ENCODE measurements around the gene AFF3.

Gene AFF3

DNA sequence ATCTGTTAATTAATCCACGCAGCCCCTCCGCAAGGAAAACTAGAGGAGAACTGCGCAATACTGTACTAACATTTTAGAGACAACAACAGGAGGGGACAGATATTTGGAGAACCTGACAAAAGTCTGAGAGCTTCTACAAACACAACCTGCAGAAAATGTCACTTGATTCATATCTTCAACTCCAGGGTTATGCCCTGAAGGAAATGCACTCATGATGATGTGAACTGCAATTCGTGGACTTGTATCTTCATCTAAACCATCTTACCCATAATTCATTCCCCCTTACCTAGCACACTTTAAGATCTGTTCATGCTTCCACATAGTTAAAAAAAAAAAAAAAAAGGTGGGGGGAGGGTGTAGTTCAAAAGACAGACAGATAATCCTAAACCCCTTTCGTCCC lies 75.5 kb downstream of the AFF3 start:
- DNase-seq, result no peak

DNA sequence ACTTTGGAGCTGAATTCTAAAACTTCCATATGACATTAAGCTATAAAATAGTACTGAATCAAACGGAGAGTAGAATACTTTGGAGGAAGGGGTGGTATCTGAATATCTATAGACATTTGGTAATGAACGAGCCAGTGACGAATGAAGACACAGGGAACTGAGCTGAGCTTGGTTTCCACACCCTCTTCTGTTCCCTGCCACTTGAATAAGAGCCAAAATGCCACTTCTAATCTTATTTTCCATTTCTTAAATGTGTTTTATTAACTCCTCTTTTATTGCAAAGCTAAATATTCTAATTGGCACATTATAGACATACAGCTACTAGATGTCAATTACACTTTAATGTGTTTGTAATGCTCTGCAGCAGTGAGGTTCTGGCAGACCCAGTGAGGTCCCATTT lies 76.1 kb downstream of the AFF3 start:
- DNase-seq, result no peak

DNA sequence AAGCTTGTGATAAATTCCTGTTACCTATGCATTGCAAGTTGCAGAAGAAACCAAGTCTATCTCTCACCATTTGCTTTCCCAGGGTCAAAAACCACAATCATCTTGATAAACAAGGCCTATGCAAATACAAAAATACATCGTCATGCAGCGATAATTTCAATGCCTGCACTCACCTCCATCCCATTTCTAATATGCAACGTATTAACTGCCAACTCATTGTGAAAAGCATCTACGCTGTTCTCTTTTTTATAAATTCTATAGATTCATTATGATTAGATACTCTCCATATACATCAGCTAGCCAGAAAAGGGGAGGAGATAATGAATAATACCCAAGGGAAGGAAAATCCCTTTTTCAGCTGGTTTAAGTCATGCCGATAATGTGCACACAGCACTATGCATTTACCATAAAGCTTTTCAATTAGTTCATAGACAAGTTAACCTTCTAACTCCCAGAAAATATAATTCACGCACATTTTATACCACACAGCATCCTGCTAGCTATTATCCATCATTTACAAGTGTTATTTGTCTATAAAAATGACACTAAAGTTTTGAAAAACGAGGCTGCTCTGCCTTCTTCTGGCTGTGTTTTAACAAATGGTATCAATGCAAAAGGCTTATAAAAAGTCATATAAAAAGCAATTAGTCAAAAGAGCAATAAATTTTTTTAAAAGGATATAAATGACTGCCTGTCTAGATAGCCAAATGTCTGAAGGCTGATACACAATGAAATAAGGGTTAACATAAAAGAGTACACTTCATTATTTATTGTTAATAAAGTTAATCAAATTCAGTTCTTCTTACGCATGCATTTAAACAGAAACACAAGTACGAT lies 77.6 kb downstream of the AFF3 start:
- DNase-seq, result no peak

DNA sequence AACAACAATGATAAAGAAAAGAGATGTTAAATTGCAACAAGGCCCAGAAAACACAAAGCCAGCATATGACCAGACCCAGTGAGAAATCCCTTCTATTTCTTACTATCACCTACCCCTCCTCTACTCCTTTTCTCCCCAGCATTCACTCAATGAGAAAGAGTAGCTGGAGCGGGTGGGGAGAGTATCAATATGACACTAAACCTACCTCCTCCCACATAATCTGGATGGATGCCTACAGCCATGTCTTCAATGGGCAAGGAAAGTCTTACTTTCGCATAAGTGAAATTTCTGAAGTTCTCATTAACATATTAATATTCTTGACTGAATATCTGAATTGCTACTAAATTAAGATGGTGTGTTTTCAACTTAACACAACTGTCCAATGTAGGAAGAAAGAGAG lies 78.2 kb downstream of the AFF3 start:
- no peak for DNase-seq

DNA sequence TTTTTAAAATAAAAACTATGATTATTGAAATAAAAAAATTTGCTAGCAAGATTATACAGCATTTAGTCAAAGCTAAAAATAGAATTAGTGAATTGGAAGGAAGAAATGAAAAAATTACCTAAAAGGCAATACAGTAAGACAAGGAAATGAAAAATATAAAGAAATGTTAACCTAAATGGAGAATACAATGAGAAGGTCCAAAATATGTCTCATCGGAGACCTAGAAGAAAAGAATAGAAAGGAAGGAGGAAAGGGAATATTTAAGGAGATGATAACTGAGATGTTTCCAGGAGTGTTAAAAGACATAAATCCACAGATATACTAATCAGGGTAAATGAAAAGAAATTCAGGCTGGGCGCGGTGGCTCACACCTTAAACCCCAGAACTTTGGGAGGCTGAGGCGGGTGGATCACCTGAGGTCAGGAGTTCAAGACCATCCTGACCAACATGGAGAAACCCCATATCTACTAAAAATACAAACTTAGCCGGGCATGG lies 78.9 kb downstream of the AFF3 start:
- no peak for DNase-seq

DNA sequence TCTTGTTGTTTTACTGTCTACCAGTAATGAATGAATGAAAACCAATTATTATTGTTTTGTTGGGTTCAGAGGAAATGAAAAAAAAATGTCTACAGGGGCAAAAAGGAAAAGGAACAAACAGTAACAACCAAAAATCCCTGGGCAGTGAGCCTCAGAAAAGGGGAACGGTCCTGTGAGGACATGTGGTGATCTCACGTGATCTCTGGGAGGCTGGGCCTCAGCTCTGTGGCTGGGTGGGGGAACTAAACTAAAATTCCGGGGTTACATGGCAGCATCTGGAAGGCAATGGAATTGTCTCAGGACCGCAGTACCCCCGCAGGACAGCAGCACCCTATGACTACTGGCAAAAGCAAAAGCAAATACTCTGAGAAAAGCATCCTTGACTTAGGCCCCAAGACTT lies 80.1 kb downstream of the AFF3 start:
- no peak for DNase-seq

DNA sequence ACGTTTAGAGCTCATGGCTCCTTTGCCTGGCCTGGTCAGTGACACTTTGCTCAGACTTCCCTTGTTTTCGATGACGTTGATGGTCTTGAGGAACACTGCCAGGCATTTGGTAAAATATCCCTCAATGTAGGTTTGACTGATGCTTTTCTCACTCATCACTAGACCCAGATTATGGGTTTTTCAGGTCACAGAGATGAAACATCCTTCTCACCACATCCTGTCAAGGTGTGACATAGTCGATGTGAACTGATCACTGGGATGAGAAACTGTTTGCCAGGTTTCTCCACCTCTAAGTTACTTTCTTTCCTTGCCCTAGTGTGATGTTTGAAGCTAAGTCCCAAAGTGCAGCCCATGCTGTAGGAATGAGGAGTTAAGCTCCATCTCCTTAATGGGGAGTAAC lies 81.5 kb downstream of the AFF3 start:
- no peak for DNase-seq

DNA sequence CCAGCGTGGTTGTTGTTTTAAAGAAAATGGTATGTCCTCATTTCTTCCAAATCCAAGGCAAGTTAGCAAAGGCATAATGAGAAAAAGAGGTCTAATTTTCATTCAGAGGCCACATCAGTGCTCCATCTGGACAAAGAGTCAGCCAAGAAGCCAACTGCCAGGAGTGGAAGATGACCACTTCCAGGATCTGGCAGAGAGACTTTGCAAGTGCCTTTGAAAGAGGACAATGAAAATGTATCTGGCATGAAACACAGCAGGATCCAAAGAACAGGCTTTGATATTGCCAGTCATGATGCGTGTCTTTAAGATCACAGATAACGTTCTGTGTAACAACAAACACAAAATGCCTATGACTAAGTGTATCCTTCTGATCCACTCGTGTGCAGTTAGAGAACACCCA lies 82.8 kb downstream of the AFF3 start:
- no peak for DNase-seq

DNA sequence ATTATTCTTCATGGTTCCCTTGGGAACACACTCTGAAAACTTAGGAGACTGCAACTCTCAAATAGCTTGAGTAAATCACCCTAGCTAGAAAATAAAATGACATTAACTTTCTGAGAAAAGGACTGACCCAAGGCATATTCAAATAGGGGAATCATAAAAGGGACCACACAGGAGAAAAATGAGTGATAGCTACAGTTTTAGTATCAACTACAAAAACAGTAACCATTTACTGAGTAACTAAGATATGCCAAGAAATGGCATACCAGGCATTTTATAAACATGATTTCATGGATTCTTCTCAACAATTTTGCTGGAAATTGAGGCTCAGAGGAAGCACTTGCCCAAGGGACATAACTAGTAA lies 84.5 kb downstream of the AFF3 start:
- no peak for DNase-seq

DNA sequence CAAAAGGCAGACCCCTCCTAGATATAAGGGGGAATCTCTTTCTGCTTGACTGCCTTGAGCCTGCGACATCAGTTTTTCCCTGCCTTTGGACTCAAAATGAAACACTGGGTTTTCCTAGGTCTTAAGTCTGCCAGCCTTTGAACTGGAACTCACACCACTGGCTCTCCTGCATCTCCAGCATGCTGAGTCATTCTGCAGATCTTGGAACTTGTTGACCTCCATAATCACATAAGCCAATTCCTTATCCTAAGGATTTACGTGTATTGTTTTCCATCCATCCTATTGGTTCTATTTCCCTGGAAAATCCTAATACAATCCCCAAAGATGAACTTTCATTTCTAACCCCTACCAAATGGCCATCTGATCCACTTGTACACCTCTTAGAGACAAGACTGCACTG lies 88.0 kb downstream of the AFF3 start:
- DNase-seq, result no peak

DNA sequence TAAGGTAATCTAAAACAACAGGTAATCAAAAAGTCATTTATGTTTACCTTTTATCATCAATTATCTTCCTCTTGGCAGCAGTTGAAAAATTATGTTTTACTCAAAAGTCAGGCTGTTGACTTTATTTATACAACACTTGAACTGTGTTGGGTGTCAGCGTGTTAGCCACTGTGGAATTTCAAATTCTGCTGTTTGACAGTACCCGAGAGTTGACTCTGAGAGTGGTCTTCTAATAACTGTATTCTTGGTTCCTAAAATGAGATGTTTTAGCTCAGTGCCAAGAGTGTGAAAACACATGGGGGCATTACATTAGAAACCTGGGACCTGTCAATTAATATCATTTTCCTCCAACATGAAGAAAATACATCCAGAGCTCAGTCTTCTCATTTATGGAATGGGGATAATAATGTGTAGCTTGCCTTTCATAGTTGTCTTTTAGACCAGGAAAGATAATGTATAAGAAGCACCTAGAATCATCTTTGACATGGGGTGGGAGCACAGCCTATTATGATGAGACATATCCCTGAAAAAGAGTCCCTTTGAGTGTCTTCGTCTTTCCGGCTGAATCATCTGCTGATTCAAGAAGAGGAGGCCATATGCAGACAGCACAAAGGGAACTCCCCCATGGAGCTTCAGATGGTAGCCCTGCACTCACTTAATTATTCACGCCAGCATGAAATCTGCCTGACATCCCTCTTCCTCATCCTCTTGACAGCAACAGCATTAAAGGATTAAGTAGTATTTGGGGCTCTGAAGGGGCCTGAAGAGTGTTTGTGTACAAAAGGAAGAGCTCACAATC lies 89.1 kb downstream of the AFF3 start:
- DNase-seq, result no peak

DNA sequence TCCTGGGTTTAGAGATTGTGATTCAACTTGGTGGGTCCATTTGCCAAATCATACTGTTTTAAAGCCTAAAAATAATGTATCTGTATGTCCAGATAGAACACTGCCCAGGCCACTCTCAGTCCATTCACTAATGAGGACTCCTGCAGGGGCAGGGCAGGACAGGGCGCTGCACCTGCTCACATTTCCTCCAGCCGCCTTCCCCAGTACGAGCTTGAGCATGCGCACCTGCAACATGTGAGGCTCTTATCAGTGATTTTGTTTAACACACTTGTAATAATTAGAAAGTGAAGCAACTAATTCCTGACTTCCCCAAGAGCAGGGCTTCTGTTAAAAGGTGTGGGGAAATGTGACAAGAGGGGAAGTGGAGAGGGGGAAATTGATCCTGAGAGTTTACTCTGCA lies 89.7 kb downstream of the AFF3 start:
- no peak for DNase-seq

DNA sequence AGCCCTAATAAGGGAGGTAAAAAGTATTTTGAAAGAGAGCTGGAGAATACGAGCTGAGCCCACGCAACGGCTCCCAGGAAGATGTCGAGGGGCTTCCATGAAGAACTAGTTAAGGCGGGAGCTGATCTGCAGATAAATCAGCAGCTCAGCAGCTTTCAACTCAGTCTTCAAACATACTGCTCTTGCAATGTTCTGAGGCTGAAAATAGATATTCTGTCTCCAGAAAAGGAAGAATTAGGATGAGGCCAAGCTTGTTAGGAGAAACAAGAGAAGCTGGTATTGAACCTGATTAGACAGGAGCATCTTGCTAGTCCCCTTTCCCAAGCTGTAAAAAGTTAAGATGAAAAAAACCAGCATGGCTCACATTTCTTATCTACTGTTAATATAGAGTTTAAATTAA lies 91.1 kb downstream of the AFF3 start:
- DNase-seq, result no peak

DNA sequence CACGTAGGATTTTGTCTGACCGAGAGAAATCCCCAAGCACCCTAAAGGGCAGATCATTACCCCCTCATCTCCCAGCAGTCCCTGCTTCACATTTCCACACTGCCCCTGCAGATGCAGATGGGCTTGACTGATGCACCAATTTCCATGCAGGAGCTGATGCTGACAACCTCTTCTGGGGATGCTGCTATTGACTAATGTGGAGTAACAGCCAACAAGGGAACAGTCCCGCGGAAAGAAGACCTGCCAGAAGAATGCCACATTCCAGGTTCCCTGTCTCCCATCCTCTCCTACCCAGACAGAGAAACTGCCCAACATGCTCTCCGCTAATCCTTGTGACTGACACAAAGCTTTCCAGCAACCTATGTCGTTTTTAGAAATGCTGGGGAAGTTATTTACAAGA lies 91.7 kb downstream of the AFF3 start:
- DNase-seq, result no peak

DNA sequence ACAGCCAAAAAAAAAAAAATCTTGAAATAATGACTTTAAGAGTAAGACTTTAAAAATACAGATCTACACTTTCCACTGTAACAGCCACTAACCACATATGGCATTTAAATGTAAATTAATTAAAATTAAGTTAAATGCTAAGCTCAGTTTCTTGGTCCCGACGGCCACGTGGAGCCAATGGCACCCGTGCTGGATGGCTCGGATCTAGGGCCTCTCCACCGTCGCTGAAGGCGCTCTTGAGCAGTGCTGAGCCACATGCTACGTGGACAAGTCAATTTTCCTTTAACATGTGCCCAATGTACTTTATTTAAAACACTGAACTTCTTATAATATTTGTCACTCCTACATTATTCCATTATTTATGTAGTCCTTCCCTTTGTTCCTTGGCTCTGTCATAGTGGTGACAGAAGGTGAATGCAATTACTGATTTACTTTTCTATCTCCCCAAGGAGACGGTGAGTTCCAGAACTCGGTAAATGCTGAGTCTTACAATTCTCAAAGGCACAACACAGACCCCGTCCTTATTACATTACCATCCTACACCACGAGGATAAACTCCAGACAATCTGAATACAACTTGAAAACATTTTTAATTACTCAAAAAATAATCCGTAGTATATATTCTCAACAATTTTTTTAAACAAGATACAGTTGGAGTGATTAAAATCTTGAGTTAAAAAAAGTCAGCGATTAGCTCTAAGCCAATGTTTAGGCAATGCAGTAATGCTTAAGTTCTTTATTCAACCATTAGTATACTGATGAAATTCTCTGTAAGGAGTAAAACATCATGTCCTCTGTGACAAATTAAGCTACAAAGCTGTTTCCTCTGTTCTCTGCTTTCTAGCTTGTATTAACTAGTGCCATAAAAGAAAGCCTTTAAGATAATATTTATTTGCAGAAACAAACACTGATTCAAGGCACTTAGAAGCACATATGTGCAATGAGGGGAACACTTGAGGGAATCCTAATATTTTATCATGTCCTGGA lies 95.1 kb downstream of the AFF3 start:
- DNase-seq, result no peak

DNA sequence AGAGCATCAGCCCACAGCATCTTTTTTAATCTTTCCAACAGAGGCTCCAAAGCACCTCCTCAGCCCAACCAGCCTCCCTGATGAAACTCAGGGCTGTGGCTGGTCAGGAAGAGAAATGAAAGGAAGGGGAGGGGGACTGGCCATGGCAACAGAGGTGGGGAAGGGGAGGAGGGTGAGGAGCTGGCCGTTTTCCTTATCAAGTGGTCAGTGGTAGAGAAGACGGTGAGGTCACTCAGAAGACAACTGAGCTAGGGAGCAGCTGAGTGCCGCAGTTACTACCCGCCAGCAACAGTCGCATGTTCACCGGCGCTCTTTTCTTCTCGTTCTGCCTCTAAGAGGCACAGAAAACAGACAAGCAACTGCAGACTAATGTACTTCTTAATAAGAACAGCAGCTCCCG lies 97.4 kb downstream of the AFF3 start:
- DNase-seq, result no peak

DNA sequence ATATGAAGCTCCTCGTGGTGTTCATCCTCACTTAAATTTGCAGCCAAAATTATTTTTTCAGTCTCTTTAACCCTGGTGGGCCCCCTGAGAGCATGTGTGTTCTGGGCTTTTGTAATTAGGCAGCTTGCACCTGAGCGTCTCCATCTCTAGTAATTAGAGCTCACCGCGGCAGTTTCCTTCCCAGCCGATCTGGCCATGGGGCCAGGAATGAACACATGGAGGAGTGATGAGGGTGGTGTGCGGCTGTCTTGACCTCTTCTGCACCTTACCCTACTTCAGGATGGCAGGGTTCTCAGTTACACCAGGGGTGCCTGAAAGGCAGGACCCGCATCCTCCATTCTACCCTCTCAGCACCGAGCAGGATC lies 98.5 kb downstream of the AFF3 start:
- no peak for DNase-seq

DNA sequence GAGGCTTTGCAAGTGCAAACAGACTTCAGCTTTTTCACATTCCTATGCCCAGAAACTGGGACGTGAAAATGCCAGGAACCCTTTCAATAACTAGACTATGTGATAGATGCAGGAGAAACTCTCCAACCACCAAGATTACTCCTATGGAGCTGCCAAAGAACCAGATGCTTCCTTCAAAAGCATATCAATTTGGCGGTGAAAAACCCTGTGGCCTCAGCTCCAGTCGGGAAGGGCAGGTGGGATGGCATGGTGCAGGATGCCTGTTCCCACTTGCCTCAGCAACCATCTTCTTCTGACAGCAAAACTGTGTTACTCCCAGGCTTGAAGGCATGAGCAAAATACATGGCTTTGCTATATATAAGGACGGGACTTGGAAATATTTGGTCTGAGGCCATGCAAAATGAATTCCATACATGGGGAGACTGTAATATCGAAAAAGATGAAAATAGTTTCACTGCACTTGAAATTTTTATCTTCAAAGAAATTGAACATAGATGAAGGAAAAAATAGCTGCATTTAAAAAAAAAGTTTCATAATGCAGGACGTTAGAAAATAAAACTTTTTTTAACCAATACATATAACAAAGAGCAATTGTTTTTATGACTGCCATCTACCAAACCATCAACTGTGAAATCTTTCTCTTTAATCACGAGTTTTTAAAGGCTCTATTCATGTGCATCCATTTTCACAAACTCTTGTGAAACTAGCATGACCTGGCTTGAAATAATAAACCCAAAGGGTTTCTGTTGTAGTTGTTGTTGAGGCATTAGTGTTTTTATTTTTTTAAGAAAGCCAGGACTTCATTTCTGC lies 99.1 kb downstream of the AFF3 start:
- no peak for DNase-seq

DNA sequence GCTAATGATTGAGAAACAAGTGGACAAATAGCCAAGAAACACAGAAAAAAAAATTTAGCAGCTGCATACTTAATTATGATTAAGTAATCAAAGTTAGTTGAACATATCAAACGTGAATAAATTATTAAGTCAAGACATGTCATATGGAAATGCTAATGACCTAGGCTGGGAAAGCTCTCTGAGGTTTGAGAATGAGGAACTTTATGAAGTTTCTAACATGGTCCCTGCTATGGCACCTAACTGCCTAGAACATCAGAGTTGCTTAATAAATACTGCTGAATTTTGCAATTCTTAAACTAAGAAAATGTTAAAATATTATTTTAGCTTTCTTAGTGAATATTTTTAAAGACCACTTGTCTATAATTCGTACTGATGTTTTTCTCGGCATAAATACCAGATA lies 99.8 kb downstream of the AFF3 start:
- DNase-seq, result no peak

DNA sequence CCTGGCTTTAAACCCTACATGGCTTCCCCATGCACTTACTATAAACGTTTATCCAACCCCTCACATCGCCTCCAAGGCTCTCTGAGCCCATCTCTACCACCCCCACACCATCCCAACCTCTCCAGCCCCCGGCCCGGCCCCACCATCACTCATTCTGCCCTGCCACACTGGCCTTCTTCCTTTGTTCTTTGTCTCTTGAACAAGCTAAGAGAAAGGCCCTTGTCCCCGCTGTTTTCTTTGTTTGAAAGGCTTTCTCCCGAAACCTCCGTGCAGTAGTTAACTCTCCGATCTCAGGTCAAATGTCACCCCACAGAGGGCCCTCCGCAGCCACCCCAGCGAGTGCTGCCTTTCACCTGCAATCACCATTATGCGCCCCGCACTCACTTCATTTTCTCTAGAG lies 100.4 kb downstream of the AFF3 start:
- no peak for DNase-seq

DNA sequence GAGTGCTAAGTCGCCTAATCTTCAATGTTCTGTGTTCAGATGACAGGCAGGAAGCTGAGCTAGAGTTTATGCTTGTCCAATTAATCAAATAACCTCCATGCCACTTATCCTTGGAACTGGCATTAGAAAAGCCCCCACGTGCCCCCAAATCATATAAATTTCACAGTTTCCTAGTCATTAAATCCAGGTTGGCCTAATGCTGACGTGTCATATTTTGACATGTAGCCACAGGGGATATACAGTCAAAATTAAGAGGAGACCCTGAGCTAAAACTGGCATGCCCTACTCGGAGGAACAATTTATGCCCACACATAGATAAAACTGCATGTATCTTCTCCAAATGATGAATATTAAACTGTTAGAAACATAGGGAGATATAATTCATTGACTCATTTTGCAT lies 101.0 kb downstream of the AFF3 start:
- DNase-seq, result no peak

DNA sequence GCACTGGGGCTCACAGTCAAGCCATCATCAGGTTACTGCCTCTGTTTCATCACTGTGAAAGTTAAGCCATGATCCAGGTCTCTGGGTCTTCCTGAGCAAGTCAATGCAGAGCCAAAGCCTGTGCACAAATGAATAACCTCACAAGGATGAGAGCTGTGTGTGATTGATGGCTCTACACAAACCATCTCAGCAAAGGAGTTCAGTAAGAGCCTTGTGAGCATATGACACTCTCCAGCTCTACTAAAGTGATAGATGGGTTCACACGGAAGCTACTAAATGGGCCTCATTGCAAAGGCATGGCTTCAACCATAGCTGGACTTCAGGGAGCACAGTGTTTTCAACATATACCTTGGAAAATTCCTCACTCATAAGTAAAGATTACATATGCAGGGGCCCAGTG lies 101.5 kb downstream of the AFF3 start:
- no peak for DNase-seq
